Testis (tissue), 2 donors: ENCODE measurements around the gene FAM78B.

Source experiments
- CTCF ChIP-seq, 3 experiments: fragments of 450-650 bp in 2 of 3; fragments of 200-600 bp in 1 of 3; sonication (generic) in 1 of 3; IDR thresholded peaks; one replicate each; pipeline ENCODE4 v1.5.1; 2016 to 2019; ENCODE audit warnings: antibody characterized with exemption in 3 of 3, mild to moderate bottlenecking in 2 of 3, moderate library complexity in 1 of 3
- POLR2A ChIP-seq: fragments of 450-650 bp; IDR thresholded peaks from one replicate; pipeline ENCODE4 v1.6.1; 2017; ENCODE audit warnings: antibody characterized with exemption, mild to moderate bottlenecking, moderate library complexity

DNA sequence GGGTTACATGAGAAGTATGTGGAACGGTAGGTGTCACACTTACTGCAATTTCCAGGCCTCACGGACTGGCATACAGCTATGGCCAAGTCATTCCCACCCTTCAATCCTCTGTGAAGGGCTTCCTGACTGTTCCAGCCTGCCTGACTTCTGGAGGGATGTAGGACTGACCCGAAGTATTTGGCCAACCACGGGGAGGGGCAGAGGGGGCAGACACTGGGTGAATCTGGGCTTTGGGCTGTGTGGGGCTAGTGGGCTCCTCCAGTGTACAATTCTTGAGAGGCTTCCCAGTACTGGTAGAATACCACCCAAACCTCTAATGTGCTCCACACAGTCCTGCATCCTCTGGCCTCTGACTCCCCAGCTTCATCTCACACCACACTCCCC lies 78.2 kb downstream of the FAM78B start:
- TF ChIP-seq CTCF (IDR thresholded peaks at IDR 0.05): no peak
- TF ChIP-seq POLR2A: no peak
